SK-N-MC (cell line): ENCODE measurements around the gene AHDC1.

Source experiments
- EZH2 ChIP-seq: fragments of 200-600 bp; sonication (generic); IDR thresholded peaks from one replicate; pipeline ENCODE4 v1.6.1; 2017; ENCODE audit warnings: antibody characterized with exemption
- FOXP2 ChIP-seq: optimal IDR thresholded peaks from 2 replicates; pipeline ENCODE3; 2011; ENCODE audit warnings: mild to moderate bottlenecking, moderate library complexity; ENCODE audit not compliant: insufficient read depth; ENCODE audit errors: extremely low read length, control extremely low read depth
- POLR2AphosphoS5 ChIP-seq: IDR thresholded peaks from 2 replicates; pipeline ENCODE4 v1.6.1; 2012; ENCODE audit warnings: mild to moderate bottlenecking, low read depth, low read length, borderline replicate concordance

GRCh38 chr1:27567146-27567526 lies 36.8 kb downstream of the AHDC1 start:
- TF ChIP-seq POLR2AphosphoS5, result no peak
- TF ChIP-seq EZH2, result no peak
- no peak for TF ChIP-seq FOXP2
